ENCODE data around the gene SUMO2.
"Not testable (repeated sequence)": the region's sequence is repeated elsewhere in the genome, so short reads cannot be mapped to it uniquely, and the experiment has no call there.

SUMO2 gene

DNA sequence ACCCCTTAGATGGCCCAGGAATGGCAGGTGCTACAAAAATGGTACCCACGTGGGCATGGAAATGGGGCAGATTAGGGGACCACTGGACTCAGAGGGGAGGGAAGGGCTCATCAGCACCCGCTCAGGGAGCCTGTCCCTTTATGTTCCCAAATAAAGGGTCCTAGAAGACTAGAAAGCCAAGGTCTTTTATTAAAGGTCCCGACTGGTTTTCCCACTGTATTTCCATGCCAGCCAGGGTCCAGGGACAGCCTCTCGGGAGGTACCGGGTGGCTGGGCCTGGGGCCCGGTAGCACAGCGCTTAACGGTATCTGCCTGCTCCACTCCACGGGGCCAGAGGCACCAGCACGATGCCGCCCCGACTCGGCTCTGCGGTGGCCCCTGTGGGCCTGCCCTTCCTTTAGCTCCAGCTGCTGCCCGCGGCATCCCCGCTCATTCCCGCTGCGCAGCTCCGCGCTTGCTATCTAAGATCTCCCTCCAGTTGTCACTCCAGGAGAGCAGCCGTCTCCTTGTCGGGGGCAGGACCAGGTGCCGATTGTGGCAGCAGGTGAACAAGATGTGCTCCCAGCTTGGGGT lies 52.6 kb downstream of the SUMO2 start:
- peak overlapping the region; percentile 82 for H3K4me3 ChIP-seq (ENCODE audit: low read depth, low read length)
- TF ChIP-seq CTCF (IDR thresholded peaks at IDR 0.05; ENCODE audit: low read depth, low read length, missing control alignments) = no peak
- no peak for DNase-seq (ENCODE audit: low read depth)
- in situ Hi-C loops (cut with HindIII; ENCODE audit: low sequenced_read_pairs) = no loop called here

DNA sequence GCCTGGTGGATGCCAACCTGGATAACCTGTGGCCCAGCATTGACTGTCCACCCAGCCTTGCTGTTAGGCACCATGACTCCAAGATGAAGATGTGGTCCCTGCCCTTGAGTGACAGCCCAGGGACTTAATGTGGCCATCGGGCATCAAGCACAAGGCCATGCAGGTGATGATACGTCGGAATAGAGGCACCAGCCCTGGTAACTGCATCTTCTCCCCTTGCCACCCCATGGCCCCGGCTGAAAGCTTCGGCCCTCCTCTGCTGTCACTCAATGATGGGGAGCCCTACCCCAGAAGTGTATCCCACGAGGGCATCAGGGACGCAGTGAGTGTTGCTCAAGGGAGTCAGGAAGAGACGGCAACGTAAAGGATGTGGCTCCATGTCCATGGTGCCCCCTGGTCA lies 53.2 kb downstream of the SUMO2 start:
- no peak for DNase-seq (ENCODE audit: low read depth)
- no peak overlapping the region for H3K4me3 ChIP-seq (ENCODE audit: low read depth, low read length)
- in situ Hi-C loops (cut with HindIII; ENCODE audit: low sequenced_read_pairs) = no loop called here
- no peak for TF ChIP-seq CTCF (IDR thresholded peaks at IDR 0.05; ENCODE audit: low read depth, low read length, missing control alignments)

DNA sequence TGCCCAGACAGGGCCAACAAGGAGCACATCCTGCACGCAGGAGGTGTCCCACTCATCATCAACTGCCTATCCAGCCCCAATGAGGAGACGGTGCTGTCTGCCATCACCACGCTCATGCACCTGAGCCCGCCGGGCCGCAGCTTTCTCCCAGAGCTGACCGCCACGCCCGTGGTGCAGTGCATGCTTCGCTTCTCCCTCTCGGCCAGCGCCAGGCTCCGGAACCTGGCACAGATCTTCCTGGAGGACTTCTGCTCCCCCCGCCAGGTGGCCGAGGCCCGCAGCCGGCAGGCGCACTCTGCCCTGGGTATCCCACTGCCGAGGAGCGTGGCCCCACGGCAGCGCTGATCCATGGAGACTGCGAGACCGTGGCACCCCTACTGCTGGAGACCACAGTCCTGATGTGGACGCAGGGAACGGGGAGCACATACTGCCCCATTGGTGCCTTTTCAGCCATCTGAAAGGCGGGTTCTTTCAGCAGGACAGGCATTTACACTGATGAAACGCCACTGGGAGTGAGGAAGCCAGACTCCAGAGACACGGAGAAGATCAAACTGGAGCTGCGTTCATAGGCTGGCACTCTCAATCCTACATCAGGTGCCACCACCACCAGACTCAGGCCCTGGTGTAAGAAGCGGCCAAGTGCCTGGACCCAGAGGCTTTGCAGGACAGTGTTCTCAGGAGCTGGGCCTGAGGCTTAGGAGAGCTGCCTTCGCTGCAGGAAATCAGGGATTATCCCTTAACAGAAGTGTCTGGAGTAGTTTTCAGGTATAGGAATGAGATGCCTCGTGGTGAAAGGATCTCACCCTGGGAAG lies 53.9 kb downstream of the SUMO2 start:
- no peak for DNase-seq (ENCODE audit: low read depth)
- no peak for TF ChIP-seq CTCF (IDR thresholded peaks at IDR 0.05; ENCODE audit: low read depth, low read length, missing control alignments)
- H3K4me3 ChIP-seq (ENCODE audit: low read depth, low read length) = no peak overlapping the region
- in situ Hi-C loops (cut with HindIII; ENCODE audit: low sequenced_read_pairs) = no loop called here

DNA sequence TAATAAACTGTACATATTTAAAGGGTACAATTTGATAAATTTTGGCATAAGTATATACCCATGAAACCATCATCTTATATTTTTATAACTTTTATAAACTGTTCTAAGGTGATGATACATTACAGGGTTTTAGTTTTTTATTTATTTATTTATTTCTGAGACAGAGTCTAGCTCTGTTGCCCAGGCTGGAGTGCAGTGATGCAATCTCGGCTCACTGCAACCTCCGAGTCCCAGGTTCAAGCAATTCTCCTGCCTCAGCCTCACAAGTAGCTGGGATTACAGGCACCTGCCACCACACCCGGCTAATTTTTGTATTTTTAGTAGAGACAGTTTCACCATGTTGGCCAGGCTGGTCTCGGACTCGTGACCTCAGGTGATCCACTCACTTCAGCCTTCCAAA lies 54.8 kb downstream of the SUMO2 start:
- H3K4me3 ChIP-seq (ENCODE audit: low read depth, low read length); DNase-seq (ENCODE audit: low read depth); in situ Hi-C loops (cut with HindIII; ENCODE audit: low sequenced_read_pairs): not testable (repeated sequence)

GRCh38 chr17:75126954-75127353 lies 55.8 kb downstream of the SUMO2 start:
- no peak for DNase-seq (ENCODE audit: low read depth)
- H3K4me3 ChIP-seq (ENCODE audit: low read depth, low read length) = no peak overlapping the region
- TF ChIP-seq CTCF (IDR thresholded peaks at IDR 0.05; ENCODE audit: low read depth, low read length, missing control alignments) = no peak
- in situ Hi-C loops (cut with HindIII; ENCODE audit: low sequenced_read_pairs) = no loop called here

- H3K4me3 ChIP-seq (ENCODE audit: low read depth, low read length) = no peak overlapping the region
- no peak for DNase-seq (ENCODE audit: low read depth)
- in situ Hi-C loops (cut with HindIII; ENCODE audit: low sequenced_read_pairs) = no loop called here
- no peak for TF ChIP-seq CTCF (IDR thresholded peaks at IDR 0.05; ENCODE audit: low read depth, low read length, missing control alignments)
These were observed 56.8 kb downstream of the SUMO2 start for GRCh38 chr17:75125984-75126383.

DNA sequence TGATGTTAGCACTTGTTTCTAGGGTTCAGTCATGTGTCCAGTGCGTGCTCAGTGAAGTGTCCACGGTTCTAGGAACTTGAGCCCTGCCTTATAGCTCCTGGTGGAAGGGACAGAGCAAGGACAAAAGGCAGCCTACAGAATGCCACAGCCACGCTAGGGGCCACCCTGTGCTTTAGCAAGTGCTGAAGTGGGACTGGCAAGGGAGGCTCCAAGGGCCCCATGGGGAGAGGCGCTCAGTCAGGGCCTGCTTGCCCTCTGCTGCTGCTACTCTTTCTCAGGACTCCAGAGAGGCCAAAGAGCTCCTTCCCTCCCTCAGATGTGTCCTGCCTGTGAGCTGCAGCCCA lies 58.0 kb downstream of the SUMO2 start:
- no peak for TF ChIP-seq CTCF (IDR thresholded peaks at IDR 0.05; ENCODE audit: low read depth, low read length, missing control alignments)
- no peak for DNase-seq (ENCODE audit: low read depth)
- in situ Hi-C loops (cut with HindIII; ENCODE audit: low sequenced_read_pairs) = no loop called here
- H3K4me3 ChIP-seq (ENCODE audit: low read depth, low read length) = no peak overlapping the region

All from astrocyte of the cerebellum (primary cell).